Stomach smooth muscle (tissue), 2 donors: ENCODE data around the gene SECTM1.

Source experiments
- H3K27ac ChIP-seq: one replicate; pipeline ENCODE4 v1.7.0; 2013; ENCODE audit warnings: mild to moderate bottlenecking, low read length, inconsistent platforms
- H3K27me3 ChIP-seq, 2 donors: one replicate each; pipeline ENCODE4 v1.7.0; 2013; ENCODE audit warnings: low read length in 2 of 2; ENCODE audit not compliant: insufficient read depth in 2 of 2, control insufficient read depth in 1 of 2
- H3K36me3 ChIP-seq, 2 donors: one replicate each; pipeline ENCODE4 v1.7.0; 2013; ENCODE audit warnings: low read length in 2 of 2; ENCODE audit not compliant: control insufficient read depth in 2 of 2, insufficient read depth in 2 of 2
- H3K4me1 ChIP-seq: one replicate; pipeline ENCODE4 v1.7.0; 2013; ENCODE audit warnings: low read length; ENCODE audit not compliant: control insufficient read depth, insufficient read depth
- H3K4me3 ChIP-seq, 2 donors: one replicate each; pipeline ENCODE4 v1.7.0; 2013; ENCODE audit warnings: low read length in 2 of 2
- H3K9ac ChIP-seq, 2 donors: one replicate each; pipeline ENCODE4 v1.7.0; 2013; ENCODE audit warnings: low read length in 2 of 2, mild to moderate bottlenecking in 1 of 2
- H3K9me3 ChIP-seq, 2 donors: one replicate each; pipeline ENCODE4 v1.7.0; 2013; ENCODE audit warnings: low read length in 2 of 2; ENCODE audit not compliant: control insufficient read depth in 2 of 2
- donor health status: healthy.
- donor health status: Pancreatic carcinoma.

The SECTM1 gene

DNA sequence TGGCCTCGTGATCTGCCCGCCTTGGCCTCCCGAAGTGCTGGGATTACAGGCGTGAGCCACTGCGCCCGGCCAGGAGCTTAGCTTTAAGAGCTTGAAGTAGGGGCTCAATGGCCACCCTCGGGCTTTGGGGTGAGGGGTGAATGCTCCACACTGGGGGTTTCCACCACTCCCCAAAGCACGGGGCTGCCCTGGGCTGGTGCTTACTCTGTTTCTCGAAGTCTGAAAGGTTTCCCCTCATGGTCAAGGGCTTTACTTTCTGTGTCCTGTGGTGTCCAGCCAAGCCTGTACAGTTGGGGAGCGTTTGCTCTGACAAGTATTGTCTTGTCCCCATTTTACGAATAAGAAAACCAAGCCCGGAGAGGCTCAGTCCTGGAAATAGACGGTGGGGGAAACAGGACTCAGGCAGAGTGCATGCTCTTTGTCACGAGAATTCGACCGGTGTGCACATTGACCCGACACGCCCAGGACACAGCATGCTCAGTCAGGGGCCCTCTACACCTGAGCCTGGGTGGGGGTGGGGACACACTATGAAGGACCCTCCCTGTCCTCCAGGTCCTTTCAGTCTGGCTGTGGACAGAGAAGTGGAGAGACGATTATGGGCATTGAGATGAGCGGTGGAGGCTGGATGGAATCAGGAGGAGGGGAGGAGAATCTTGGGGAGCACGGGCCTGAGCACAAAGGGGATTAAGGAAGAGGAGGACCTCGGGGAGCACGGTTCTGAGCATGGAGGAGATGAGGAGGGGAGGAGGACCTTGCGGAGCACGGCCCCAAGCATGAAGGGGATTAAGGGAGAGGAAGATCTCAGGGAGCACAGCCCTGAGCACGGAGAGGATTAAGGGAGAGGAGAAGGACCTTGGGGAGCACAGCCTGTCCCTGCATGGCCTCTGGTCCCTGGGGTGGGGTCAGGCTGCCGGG, 23.7 kb downstream of the SECTM1 start:
- no peak overlapping the region for H3K27ac ChIP-seq
- no peaks in the 10 kb centered on the region for H3K4me1 ChIP-seq
- no peak overlapping the region for H3K9ac ChIP-seq
- H3K36me3 ChIP-seq = no peaks in the 10 kb centered on the region
- H3K4me3 ChIP-seq = no peak overlapping the region
- H3K9me3 ChIP-seq = no peaks in the 10 kb centered on the region
- peaks cover 22 to 25% of the 10 kb centered on the region in 2 donors for H3K27me3 ChIP-seq

DNA sequence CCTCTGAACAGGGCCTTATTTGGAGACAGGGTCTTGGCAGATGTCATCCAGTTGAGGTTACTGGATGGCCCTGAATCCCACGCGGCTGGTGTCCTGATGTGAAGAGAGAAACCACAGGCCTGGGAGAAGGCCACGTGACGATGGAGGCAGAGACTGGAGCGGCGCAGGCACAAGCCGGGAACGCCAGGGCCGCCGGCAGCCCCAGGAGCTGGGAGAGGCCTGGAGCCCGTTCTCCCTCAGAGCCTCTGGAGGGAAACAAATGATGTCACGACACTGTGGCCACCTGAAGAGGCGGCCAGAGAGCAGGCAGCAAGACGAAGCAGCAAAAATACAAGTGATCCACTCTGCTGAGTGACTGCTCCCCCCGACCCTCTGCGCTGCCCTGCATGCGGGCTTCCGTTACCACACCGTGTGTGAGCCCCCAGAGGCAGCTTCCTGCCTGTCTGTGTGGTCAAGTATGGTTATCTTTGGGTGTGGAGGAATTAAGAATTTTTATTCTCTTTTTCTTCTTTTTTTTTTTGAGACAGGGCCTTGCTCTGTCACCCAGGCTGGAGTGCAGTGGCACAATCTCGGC, 27.8 kb downstream of the SECTM1 start:
- H3K27ac ChIP-seq = no peak overlapping the region
- no peaks in the 10 kb centered on the region for H3K9me3 ChIP-seq
- H3K9ac ChIP-seq = peak overlapping the region in 1 of 2 donors; percentile 29
- H3K36me3 ChIP-seq = no peaks in the 10 kb centered on the region
- no peak overlapping the region for H3K4me3 ChIP-seq
- peaks cover 6% of the 10 kb centered on the region for H3K4me1 ChIP-seq
- peaks cover 5 to 11% of the 10 kb centered on the region in 2 donors for H3K27me3 ChIP-seq

DNA sequence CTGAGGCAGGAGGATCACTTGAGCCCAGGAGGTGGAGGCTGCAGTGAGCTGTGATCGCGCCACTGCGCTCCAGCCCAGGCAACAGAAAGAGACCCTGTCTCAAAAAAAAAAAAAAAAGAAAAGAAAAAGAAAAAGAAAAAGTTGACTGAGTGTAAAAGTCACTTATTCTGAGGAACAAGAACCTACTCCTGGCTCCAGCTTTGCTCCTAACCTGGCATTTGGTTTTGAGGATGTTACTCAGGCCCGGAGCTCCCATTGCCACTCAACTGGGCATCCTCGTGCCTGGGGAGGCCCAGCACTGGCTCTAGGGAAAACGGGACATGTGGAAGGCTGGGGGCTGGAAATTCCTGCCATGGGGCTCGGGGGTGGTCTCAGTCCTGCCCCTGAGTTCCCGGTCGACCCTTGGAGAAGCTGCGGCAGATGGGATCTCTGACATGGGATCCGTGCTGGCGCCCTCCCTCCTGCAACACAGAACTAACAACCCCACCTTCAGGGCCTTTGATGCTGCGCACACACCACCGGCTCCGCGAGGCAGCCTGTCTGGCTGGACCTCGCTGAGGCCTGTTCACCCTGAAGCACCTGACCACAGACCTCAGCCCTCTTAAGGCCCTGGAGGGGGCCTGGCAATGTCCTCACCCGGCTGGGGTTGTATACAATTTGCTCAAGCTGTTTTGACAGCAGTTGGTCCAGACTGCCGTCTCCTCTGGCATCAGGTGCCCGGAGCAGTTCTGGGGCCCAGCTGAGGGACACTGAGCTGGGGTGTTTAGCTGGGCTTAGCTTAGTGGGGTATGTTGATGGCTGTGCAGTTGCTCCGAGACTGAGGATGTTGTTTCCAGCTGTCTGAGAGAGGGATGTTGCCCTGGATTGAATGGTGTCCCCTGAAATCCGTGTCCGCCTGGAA, 28.5 kb downstream of the SECTM1 start:
- H3K27me3 ChIP-seq = peaks cover 0 to 3% of the 10 kb centered on the region in 2 donors
- H3K36me3 ChIP-seq = no peaks in the 10 kb centered on the region
- peak overlapping the region in 1 of 2 donors; percentile 29 for H3K9ac ChIP-seq
- H3K4me1 ChIP-seq = peaks cover 6% of the 10 kb centered on the region
- no peaks in the 10 kb centered on the region for H3K9me3 ChIP-seq
- H3K27ac ChIP-seq = no peak overlapping the region
- no peak overlapping the region for H3K4me3 ChIP-seq

GRCh38 chr17:82303944-82304808, 29.4 kb downstream of the SECTM1 start:
- Histone ChIP-seq H3K9ac (no peak overlapping the region), H3K27ac (no peak overlapping the region), H3K27me3 (peaks cover 0 to 3% of the 10 kb centered on the region in 2 donors), H3K4me3 (no peak overlapping the region), H3K9me3 (no peaks in the 10 kb centered on the region), H3K36me3 (no peaks in the 10 kb centered on the region), H3K4me1 (peaks cover 6% of the 10 kb centered on the region)

GRCh38 chr17:82302991-82303943, 30.3 kb downstream of the SECTM1 start:
- H3K4me1 ChIP-seq = peaks cover 13% of the 10 kb centered on the region
- no peaks in the 10 kb centered on the region for H3K9me3 ChIP-seq
- no peaks in the 10 kb centered on the region for H3K36me3 ChIP-seq
- no peaks in the 10 kb centered on the region for H3K27me3 ChIP-seq
- H3K4me3 ChIP-seq = no peak overlapping the region
- H3K9ac ChIP-seq = no peak overlapping the region
- H3K27ac ChIP-seq = no peak overlapping the region

- Histone ChIP-seq H3K36me3 (no peaks in the 10 kb centered on the region), H3K9ac (no peak overlapping the region), H3K27ac (no peak overlapping the region), H3K4me1 (peaks cover 20% of the 10 kb centered on the region), H3K27me3 (no peaks in the 10 kb centered on the region), H3K4me3 (no peak overlapping the region), H3K9me3 (no peaks in the 10 kb centered on the region)
Measured at GRCh38 chr17:82302568-82302963, 31.0 kb downstream of the SECTM1 start.

- no peak overlapping the region for H3K4me3 ChIP-seq
- no peaks in the 10 kb centered on the region for H3K36me3 ChIP-seq
- H3K9me3 ChIP-seq = no peaks in the 10 kb centered on the region
- H3K27ac ChIP-seq = no peak overlapping the region
- no peak overlapping the region for H3K9ac ChIP-seq
- peaks cover 25% of the 10 kb centered on the region for H3K4me1 ChIP-seq
- H3K27me3 ChIP-seq = no peaks in the 10 kb centered on the region
Measured at GRCh38 chr17:82301916-82302567, 31.5 kb downstream of the SECTM1 start.

GRCh38 chr17:82301300-82301915, 32.2 kb downstream of the SECTM1 start:
- Histone ChIP-seq H3K27ac (no peak overlapping the region), H3K9ac (no peak overlapping the region), H3K9me3 (no peaks in the 10 kb centered on the region), H3K4me1 (peaks cover 29% of the 10 kb centered on the region), H3K36me3 (no peaks in the 10 kb centered on the region), H3K27me3 (no peaks in the 10 kb centered on the region), H3K4me3 (no peak overlapping the region)
